ENCODE data around the gene CHST8.

- TF ChIP-seq, protein P1, sequence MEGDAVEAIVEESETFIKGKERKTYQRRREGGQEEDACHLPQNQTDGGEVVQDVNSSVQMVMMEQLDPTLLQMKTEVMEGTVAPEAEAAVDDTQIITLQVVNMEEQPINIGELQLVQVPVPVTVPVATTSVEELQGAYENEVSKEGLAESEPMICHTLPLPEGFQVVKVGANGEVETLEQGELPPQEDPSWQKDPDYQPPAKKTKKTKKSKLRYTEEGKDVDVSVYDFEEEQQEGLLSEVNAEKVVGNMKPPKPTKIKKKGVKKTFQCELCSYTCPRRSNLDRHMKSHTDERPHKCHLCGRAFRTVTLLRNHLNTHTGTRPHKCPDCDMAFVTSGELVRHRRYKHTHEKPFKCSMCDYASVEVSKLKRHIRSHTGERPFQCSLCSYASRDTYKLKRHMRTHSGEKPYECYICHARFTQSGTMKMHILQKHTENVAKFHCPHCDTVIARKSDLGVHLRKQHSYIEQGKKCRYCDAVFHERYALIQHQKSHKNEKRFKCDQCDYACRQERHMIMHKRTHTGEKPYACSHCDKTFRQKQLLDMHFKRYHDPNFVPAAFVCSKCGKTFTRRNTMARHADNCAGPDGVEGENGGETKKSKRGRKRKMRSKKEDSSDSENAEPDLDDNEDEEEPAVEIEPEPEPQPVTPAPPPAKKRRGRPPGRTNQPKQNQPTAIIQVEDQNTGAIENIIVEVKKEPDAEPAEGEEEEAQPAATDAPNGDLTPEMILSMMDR (IDR thresholded peaks at IDR 0.05) = no peak
- no peak for TF ChIP-seq POLR2AphosphoS5 (IDR thresholded peaks at IDR 0.05)
- no peak for TF ChIP-seq POLR2A (IDR thresholded peaks at IDR 0.05; ENCODE audit: low read depth)
Measured at GRCh38 chr19:33763633-33764371, 142.0 kb downstream of the CHST8 start.
